GM23248 (cell line): ENCODE results near the gene HLCS.

Experiments used
- EZH2 ChIP-seq: fragments of 200-600 bp; sonication (generic); IDR thresholded peaks from 2 replicates; pipeline ENCODE4 v1.6.1; 2018; ENCODE audit warnings: antibody characterized with exemption, mild to moderate bottlenecking; ENCODE audit not compliant: insufficient read depth, poor library complexity, severe bottlenecking
- EZH2phosphoT487 ChIP-seq: fragments of 200-600 bp; sonication (generic); IDR thresholded peaks from 2 replicates; pipeline ENCODE4 v1.6.1; 2018; ENCODE audit warnings: antibody characterized with exemption, moderate library complexity, mild to moderate bottlenecking, low read depth; ENCODE audit not compliant: insufficient read depth

DNA sequence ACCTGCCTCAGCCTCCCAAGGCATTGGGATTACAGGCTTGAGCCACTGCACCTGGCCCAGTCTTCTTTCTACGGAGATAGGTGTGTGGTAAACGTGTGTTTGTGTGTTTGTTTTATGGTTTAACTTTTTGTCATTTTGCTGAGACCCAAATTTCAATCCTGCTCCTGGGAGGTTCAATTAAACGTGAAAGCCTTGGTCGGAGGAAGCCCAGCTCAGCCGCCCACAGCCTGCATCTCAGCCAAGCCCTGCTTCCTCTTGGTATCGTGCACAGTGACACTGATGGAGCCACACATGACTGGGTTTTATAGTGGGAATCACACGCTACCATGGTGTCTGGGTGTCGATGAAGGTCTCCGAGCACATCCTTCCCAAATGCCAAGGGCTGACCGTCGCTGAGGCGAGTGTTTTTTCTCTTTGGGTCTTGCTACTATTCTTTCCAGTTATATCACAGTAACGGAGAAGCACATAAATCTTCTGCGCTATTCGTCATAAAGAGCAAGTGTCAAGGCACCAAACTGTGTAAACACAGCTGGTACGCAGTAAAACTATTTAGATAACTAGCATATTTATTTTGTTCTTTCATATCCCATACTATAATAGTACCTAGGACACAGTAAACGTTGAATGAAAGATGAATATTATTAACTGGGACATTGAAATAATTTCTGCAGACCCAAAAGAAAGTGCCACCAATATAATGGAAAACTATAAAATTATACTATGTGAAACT, 39.3 kb downstream of the HLCS start:
- TF ChIP-seq EZH2phosphoT487 (no peak), EZH2 (no peak)
